Measurements from ENCODE around the gene RNF212. TPM values are rescaled to one million over a fixed set of nuclear protein-coding genes. Genes with fewer than 3 reads are reported as not detected.

RNF212 gene
- total and polyA plus RNA-seq, 4 donors: 3.5 to 8.8 (median 5.3) TPM

GRCh38 chr4:1030559-1030958 lies 82.8 kb downstream of the RNF212 start:
- DNase-seq (peak in 1 of 3 donors; percentile 18), ATAC-seq (ENCODE audit: insufficient read depth, low FRiP score) (no peak)
- Histone ChIP-seq H3K27me3 (ENCODE audit: control insufficient read depth in 3 of 3, insufficient read depth in 3 of 3, low read length in 2 of 3) (no peaks in the 10 kb centered on the region), H3K36me3 (ENCODE audit: control insufficient read depth in 4 of 4, insufficient read depth in 4 of 4, low read length in 4 of 4) (peaks cover 0 to 6% (median 4%) of the 10 kb centered on the region in 4 donors), H3K4me3 (no peak overlapping the region), H3K9me3 (ENCODE audit: control insufficient read depth in 4 of 4, insufficient read depth in 3 of 4, low read length in 3 of 4) (peaks cover 0 to under 1% (median 0%) of the 10 kb centered on the region in 4 donors), H3K9ac (ENCODE audit: insufficient read depth in 1 of 2, low read length in 2 of 2) (no peak overlapping the region), H3K4me1 (ENCODE audit: control insufficient read depth in 5 of 5, insufficient read depth in 5 of 5, low read length in 5 of 5) (peaks cover 0 to 38% (median 3%) of the 10 kb centered on the region in 5 donors), H3K27ac (ENCODE audit: low read depth in 1 of 2, low read length in 1 of 2) (no peak overlapping the region)
- no peak for TF ChIP-seq CTCF (IDR thresholded peaks at IDR 0.05; ENCODE audit: control extremely low read depth, extremely low read depth)
- WGBS, 2 donors: 66 to 82% methylated on average over 14 to 16 of the region's 16 CpGs

- no peak overlapping the region for H3K27ac ChIP-seq (ENCODE audit: low read depth in 1 of 2, low read length in 1 of 2)
- peaks cover 0 to 35% (median 3%) of the 10 kb centered on the region in 5 donors for H3K4me1 ChIP-seq (ENCODE audit: control insufficient read depth in 5 of 5, insufficient read depth in 5 of 5, low read length in 5 of 5)
- no peak for TF ChIP-seq CTCF (IDR thresholded peaks at IDR 0.05; ENCODE audit: control extremely low read depth, extremely low read depth)
- no peaks in the 10 kb centered on the region for H3K27me3 ChIP-seq (ENCODE audit: control insufficient read depth in 3 of 3, insufficient read depth in 3 of 3, low read length in 2 of 3)
- H3K9ac ChIP-seq (ENCODE audit: insufficient read depth in 1 of 2, low read length in 2 of 2): no peak overlapping the region
- peaks cover 0 to 10% (median 7%) of the 10 kb centered on the region in 4 donors for H3K36me3 ChIP-seq (ENCODE audit: control insufficient read depth in 4 of 4, insufficient read depth in 4 of 4, low read length in 4 of 4)
- WGBS, 2 donors: 63 to 81% methylated on average over 10 to 12 of the region's 12 CpGs
- H3K9me3 ChIP-seq (ENCODE audit: control insufficient read depth in 4 of 4, insufficient read depth in 3 of 4, low read length in 3 of 4): peaks cover 0 to 5% (median 0%) of the 10 kb centered on the region in 4 donors
- no peak overlapping the region for H3K4me3 ChIP-seq
- ATAC-seq (ENCODE audit: insufficient read depth, low FRiP score): no peak
- no peak for DNase-seq
These were observed 83.3 kb downstream of the RNF212 start for GRCh38 chr4:1030031-1030430.

- no peaks in the 10 kb centered on the region for H3K27me3 ChIP-seq (ENCODE audit: control insufficient read depth in 3 of 3, insufficient read depth in 3 of 3, low read length in 2 of 3)
- no peak overlapping the region for H3K9ac ChIP-seq (ENCODE audit: insufficient read depth in 1 of 2, low read length in 2 of 2)
- no peak for TF ChIP-seq CTCF (IDR thresholded peaks at IDR 0.05; ENCODE audit: control extremely low read depth, extremely low read depth)
- peaks cover 0 to 5% (median 0%) of the 10 kb centered on the region in 4 donors for H3K9me3 ChIP-seq (ENCODE audit: control insufficient read depth in 4 of 4, insufficient read depth in 3 of 4, low read length in 3 of 4)
- peaks cover 0 to 15% (median 10%) of the 10 kb centered on the region in 4 donors for H3K36me3 ChIP-seq (ENCODE audit: control insufficient read depth in 4 of 4, insufficient read depth in 4 of 4, low read length in 4 of 4)
- DNase-seq: no peak
- H3K4me3 ChIP-seq: no peak overlapping the region
- WGBS, 2 donors: 54 to 70% methylated on average over 17 of the region's 17 CpGs
- H3K4me1 ChIP-seq (ENCODE audit: control insufficient read depth in 5 of 5, insufficient read depth in 5 of 5, low read length in 5 of 5): peaks cover 0 to 34% (median 3%) of the 10 kb centered on the region in 5 donors
- no peak overlapping the region for H3K27ac ChIP-seq (ENCODE audit: low read depth in 1 of 2, low read length in 1 of 2)
- ATAC-seq (ENCODE audit: insufficient read depth, low FRiP score): no peak
These were observed 83.8 kb downstream of the RNF212 start for GRCh38 chr4:1029529-1029928.

Data from lung (tissue), 12 donors.